IMR-90 (cell line): ENCODE results near the gene SLC46A1. TPM values are rescaled to one million over a fixed set of nuclear protein-coding genes. Genes with fewer than 3 reads are reported as not detected.
A peak's percentile ranks its signal among the peaks of the same experiment; 100 is the strongest.

Experiments
- ATAC-seq: fragments of 200-7000 bp; cut with Tn5 transposase; 2 replicates; pipeline ENCODE4 v1.9.1; 2020; ENCODE audit warnings: low read depth, mild to moderate bottlenecking, moderate library complexity
- BruUV-seq: library from RNA; stranded (reverse); fragments of 400-500 nt; replicated peaks from 2 replicates; lab custom pipeline; 2021; lab: Mats Ljungman, UMichigan
- CTCF ChIA-PET: fragments of 300-600 bp; formaldehyde crosslinking; extraction: SDS; loops from one replicate; lab custom pipeline; 2021; ENCODE audit warnings: antibody characterized with exemption; lab: Yijun Ruan, JAX
- POLR2A ChIA-PET: fragments of 300-600 bp; sonication (Branson Sonifier 250); formaldehyde crosslinking; loops from one replicate; lab custom pipeline; 2022; ENCODE audit warnings: antibody characterized with exemption; ENCODE audit not compliant: unreplicated experiment; lab: Charles Lee
- DNase-seq: peaks from one replicate; pipeline ENCODE4 v3.0.0; 2013
- H2AFZ ChIP-seq: replicated peaks from 2 replicates; pipeline ENCODE3; 2013; ENCODE audit warnings: low read length, mild to moderate bottlenecking; ENCODE audit not compliant: poor library complexity
- H2AK5ac ChIP-seq: 2 replicates; pipeline ENCODE4 v1.6.1; 2013; ENCODE audit warnings: low read depth, low read length, inconsistent platforms
- H2AK9ac ChIP-seq: replicated peaks from 2 replicates; pipeline ENCODE3; 2013; ENCODE audit warnings: mild to moderate bottlenecking, low read depth, low read length, moderate library complexity; ENCODE audit not compliant: poor library complexity
- H2BK120ac ChIP-seq: 2 replicates; pipeline ENCODE4 v1.6.1; 2013; ENCODE audit warnings: low read depth, low read length, inconsistent platforms
- H2BK15ac ChIP-seq: 3 replicates; pipeline ENCODE4 v1.6.1; 2013; ENCODE audit warnings: low read depth, low read length, inconsistent platforms
- H2BK20ac ChIP-seq: 2 replicates; pipeline ENCODE4 v1.6.1; 2013; ENCODE audit warnings: low read depth, mild to moderate bottlenecking, inconsistent platforms, low read length, moderate library complexity
- H2BK5ac ChIP-seq: 2 replicates; pipeline ENCODE4 v1.6.1; 2013; ENCODE audit warnings: mild to moderate bottlenecking, low read depth, low read length, inconsistent platforms; ENCODE audit not compliant: poor library complexity, severe bottlenecking
- H3K14ac ChIP-seq: replicated peaks from 2 replicates; pipeline ENCODE4 v1.6.1; 2013; ENCODE audit warnings: low read depth, low read length, inconsistent platforms
- H3K18ac ChIP-seq: 2 replicates; pipeline ENCODE4 v1.6.1; 2013; ENCODE audit warnings: low read depth, low read length, control low read depth
- H3K23ac ChIP-seq: 2 replicates; pipeline ENCODE4 v1.6.1; 2013; ENCODE audit warnings: low read depth, low read length, inconsistent platforms
- H3K27ac ChIP-seq: 2 replicates; pipeline ENCODE4 v1.5.1; 2013; ENCODE audit warnings: mild to moderate bottlenecking, control low read depth, low read length; ENCODE audit not compliant: insufficient read depth
- H3K27me3 ChIP-seq: 2 replicates; pipeline ENCODE4 v1.6.1; 2013; ENCODE audit warnings: low read length; ENCODE audit not compliant: control insufficient read depth, insufficient read depth
- H3K36me3 ChIP-seq: 2 replicates; pipeline ENCODE4 v1.6.1; 2013; ENCODE audit warnings: low read length, mixed read lengths; ENCODE audit not compliant: control insufficient read depth, insufficient read depth
- H3K4ac ChIP-seq: 2 replicates; pipeline ENCODE4 v1.6.1; 2013; ENCODE audit warnings: low read depth, low read length, inconsistent platforms
- H3K4me1 ChIP-seq: 2 replicates; pipeline ENCODE4 v1.6.1; 2013; ENCODE audit warnings: low read length, mixed read lengths; ENCODE audit not compliant: control insufficient read depth, insufficient read depth
- H3K4me2 ChIP-seq: 2 replicates; pipeline ENCODE4 v1.6.1; 2013; ENCODE audit warnings: low read depth, mild to moderate bottlenecking, control low read depth, low read length, moderate library complexity
- H3K4me3 ChIP-seq: 2 replicates; pipeline ENCODE4 v1.5.1; 2013; ENCODE audit warnings: low read depth, mild to moderate bottlenecking, control low read depth, low read length, moderate library complexity; ENCODE audit not compliant: insufficient read depth
- H3K56ac ChIP-seq: 2 replicates; pipeline ENCODE4 v1.6.1; 2013; ENCODE audit warnings: low read length, inconsistent platforms; ENCODE audit not compliant: insufficient read depth; ENCODE audit errors: extremely low read depth
- H3K79me1 ChIP-seq, 2 experiments: 2 replicates each; pipeline ENCODE4 v1.6.1; 2013; ENCODE audit warnings: low read length in 2 of 2, inconsistent platforms in 1 of 2, low read depth in 1 of 2
- H3K9ac ChIP-seq: 2 replicates; pipeline ENCODE4 v1.6.1; 2013; ENCODE audit warnings: low read depth, low read length, control low read depth
- H3K9me1 ChIP-seq: 2 replicates; pipeline ENCODE4 v1.6.1; 2013; ENCODE audit warnings: low read length, inconsistent platforms; ENCODE audit not compliant: insufficient read depth
- H3K9me3 ChIP-seq: 2 replicates; pipeline ENCODE4 v1.6.1; 2013; ENCODE audit warnings: low read length; ENCODE audit not compliant: control insufficient read depth, insufficient read depth
- H4K20me1 ChIP-seq: 2 replicates; pipeline ENCODE4 v1.6.1; 2013; ENCODE audit warnings: low read length, inconsistent platforms; ENCODE audit not compliant: insufficient read depth
- H4K5ac ChIP-seq: 2 replicates; pipeline ENCODE4 v1.6.1; 2013; ENCODE audit warnings: mild to moderate bottlenecking, low read depth, low read length, control low read depth
- H4K8ac ChIP-seq, 2 experiments: 2 replicates each; pipeline ENCODE4 v1.6.1; 2013; ENCODE audit warnings: low read depth in 2 of 2, low read length in 2 of 2, control low read depth in 1 of 2, inconsistent platforms in 1 of 2
- H4K91ac ChIP-seq: 2 replicates; pipeline ENCODE4 v1.6.1; 2013; ENCODE audit warnings: low read depth, low read length, inconsistent platforms; ENCODE audit not compliant: insufficient read depth
- BHLHE40 ChIP-seq: fragments of 150-350 bp; IDR thresholded peaks from 2 replicates; pipeline ENCODE4 v1.6.1; 2016; ENCODE audit warnings: mild to moderate bottlenecking, low read depth, low read length
- CHD1 ChIP-seq: IDR thresholded peaks from 2 replicates; pipeline ENCODE4 v1.6.1; 2012; ENCODE audit warnings: low read depth, low read length, improper control_type of control experiment
- ELK1 ChIP-seq: fragments of 150-350 bp; IDR thresholded peaks from 2 replicates; pipeline ENCODE4 v1.6.1; 2016; ENCODE audit warnings: low read depth, mild to moderate bottlenecking, low read length, moderate library complexity, borderline replicate concordance
- FOS ChIP-seq: fragments of 150-350 bp; IDR thresholded peaks from 2 replicates; pipeline ENCODE4 v1.6.1; 2016; ENCODE audit warnings: low read depth, low read length
- MAZ ChIP-seq: IDR thresholded peaks from 2 replicates; pipeline ENCODE4 v1.6.1; 2012; ENCODE audit warnings: low read depth, mild to moderate bottlenecking, low read length, improper control_type of control experiment, moderate library complexity, borderline replicate concordance
- MXI1 ChIP-seq: IDR thresholded peaks from 2 replicates; pipeline ENCODE4 v1.6.1; 2012; ENCODE audit warnings: low read depth, mild to moderate bottlenecking, low read length, moderate library complexity, borderline replicate concordance
- NFE2L2 ChIP-seq: fragments of 150-350 bp; IDR thresholded peaks from 2 replicates; pipeline ENCODE4 v1.6.1; 2016; ENCODE audit warnings: low read depth, mild to moderate bottlenecking, low read length
- RAD21 ChIP-seq: IDR thresholded peaks from 2 replicates; pipeline ENCODE4 v1.6.1; 2012; ENCODE audit warnings: low read length, improper control_type of control experiment
- RCOR1 ChIP-seq: IDR thresholded peaks from 2 replicates; pipeline ENCODE4 v1.6.1; 2012; ENCODE audit warnings: mild to moderate bottlenecking, low read length, improper control_type of control experiment; ENCODE audit not compliant: insufficient replicate concordance
- RFX5 ChIP-seq: IDR thresholded peaks from 2 replicates; pipeline ENCODE4 v1.8.0; 2012; ENCODE audit warnings: low read depth, mild to moderate bottlenecking, low read length, moderate library complexity
- USF2 ChIP-seq: fragments of 150-350 bp; IDR thresholded peaks from 2 replicates; pipeline ENCODE4 v1.6.1; 2017; ENCODE audit warnings: mild to moderate bottlenecking, antibody characterized with exemption, low read length, low read depth
- WGBS, 2 experiments: methylation state at CpG; one replicate each; pipeline versions ENCODE4 v1.1.5 to v1.1.7; 2013; ENCODE audit warnings: missing lambda C conversion rate in 2 of 2; ENCODE audit not compliant: insufficient read length in 1 of 2; ENCODE audit errors: extremely low coverage in 2 of 2; 5-methylcytosine and 5-hydroxymethylcytosine counted together
- dilution Hi-C: fragments of 300-500 bp; cut with HindIII; formaldehyde crosslinking; loops from one replicate; pipeline ENCODE4 v1.14.3; 2018; ENCODE audit warnings: low sequenced_read_pairs; ENCODE audit not compliant: unreplicated experiment
- in situ Hi-C: fragments of 300-500 bp; cut with MboI; formaldehyde crosslinking; loops from 3 replicates; pipeline ENCODE4 v1.14.3; 2019; ENCODE audit warnings: low sequenced_read_pairs, inconsistent platforms, mixed read lengths
- intact Hi-C: fragments of 100-400 bp; cut with micrococcal nuclease; formaldehyde crosslinking; loops from 2 replicates; pipeline ENCODE4 v1.10.0; 2022
- polyA plus RNA-seq, 3 experiments: library from polyadenylated mRNA; depleted of rRNA; stranded (reverse); fragments of >200 nt; gene quantifications; 2 replicates each; pipeline ENCODE4 v1.2.3, GENCODE V29; 2012; ENCODE audit warnings: low replicate concordance in 1 of 3
- total RNA-seq: library from RNA; depleted of rRNA; stranded (reverse); fragments of >200 nt; gene quantifications from 2 replicates; pipeline ENCODE4 v1.2.3, GENCODE V29; 2012
- TF ChIP-seq, protein P1 (sequence below): conservative IDR thresholded peaks from 2 replicates; pipeline ENCODE4 v1.5.1; 2012; ENCODE audit warnings: mild to moderate bottlenecking, low read depth, low read length, improper control_type of control experiment

The SLC46A1 gene
- total and polyA plus RNA-seq, 2 of the 4 experiments (the other 2 are of a cell fraction), result 2.7 to 3.9 TPM

DNA sequence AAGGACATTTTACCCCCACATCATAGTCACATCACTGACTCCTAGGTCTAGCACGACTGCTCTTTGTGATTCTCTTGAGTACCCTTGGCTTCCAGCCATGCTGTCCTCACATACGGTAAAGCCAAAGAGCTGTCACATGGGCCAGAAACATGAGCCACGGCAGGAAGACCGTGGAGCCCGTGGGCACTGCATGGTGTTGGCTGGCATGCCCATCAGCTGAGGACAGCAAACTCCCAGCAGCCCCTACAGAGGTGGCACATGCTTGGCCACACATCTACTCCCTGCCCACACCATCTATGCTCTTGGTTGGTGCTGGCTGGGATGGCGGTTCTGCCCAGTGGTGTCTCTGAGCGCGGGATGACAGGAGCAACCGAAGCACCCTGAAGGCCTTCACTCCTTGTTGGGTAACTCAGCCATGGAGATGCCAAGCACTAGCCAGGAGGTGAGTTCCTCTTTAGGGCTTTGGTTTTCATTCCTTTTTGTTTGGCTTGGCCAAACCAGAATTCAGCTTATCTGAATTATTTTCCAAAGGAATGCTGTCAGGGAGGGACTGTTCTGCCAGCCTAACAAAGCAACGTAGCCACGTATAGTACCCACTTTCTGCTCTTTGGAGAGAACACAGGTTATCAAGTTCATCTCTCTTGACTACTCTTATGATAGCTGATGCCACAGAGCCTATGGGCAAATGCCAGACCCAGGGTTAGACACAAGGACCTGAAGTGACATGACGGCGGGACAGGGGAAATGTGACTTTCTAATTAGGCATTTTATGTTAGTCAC, 60.4 kb downstream of the SLC46A1 start:
- no peak overlapping the region for H2AK9ac ChIP-seq
- no peak overlapping the region for H3K9ac ChIP-seq
- BruUV-seq, result no TSS peak
- no peak for TF ChIP-seq FOS
- no peak for TF ChIP-seq RFX5
- TF ChIP-seq, protein P1, sequence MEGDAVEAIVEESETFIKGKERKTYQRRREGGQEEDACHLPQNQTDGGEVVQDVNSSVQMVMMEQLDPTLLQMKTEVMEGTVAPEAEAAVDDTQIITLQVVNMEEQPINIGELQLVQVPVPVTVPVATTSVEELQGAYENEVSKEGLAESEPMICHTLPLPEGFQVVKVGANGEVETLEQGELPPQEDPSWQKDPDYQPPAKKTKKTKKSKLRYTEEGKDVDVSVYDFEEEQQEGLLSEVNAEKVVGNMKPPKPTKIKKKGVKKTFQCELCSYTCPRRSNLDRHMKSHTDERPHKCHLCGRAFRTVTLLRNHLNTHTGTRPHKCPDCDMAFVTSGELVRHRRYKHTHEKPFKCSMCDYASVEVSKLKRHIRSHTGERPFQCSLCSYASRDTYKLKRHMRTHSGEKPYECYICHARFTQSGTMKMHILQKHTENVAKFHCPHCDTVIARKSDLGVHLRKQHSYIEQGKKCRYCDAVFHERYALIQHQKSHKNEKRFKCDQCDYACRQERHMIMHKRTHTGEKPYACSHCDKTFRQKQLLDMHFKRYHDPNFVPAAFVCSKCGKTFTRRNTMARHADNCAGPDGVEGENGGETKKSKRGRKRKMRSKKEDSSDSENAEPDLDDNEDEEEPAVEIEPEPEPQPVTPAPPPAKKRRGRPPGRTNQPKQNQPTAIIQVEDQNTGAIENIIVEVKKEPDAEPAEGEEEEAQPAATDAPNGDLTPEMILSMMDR, result no peak
- no peak for TF ChIP-seq NFE2L2
- TF ChIP-seq MAZ, result no peak
- TF ChIP-seq MXI1, result no peak
- no peak for TF ChIP-seq BHLHE40
- TF ChIP-seq CHD1, result no peak
- TF ChIP-seq USF2, result no peak
- TF ChIP-seq ELK1, result no peak
- no peak for TF ChIP-seq RCOR1
- no peak for TF ChIP-seq RAD21

More for the DNA sequence above, 60.4 kb downstream of the SLC46A1 start:
- no peak for ATAC-seq
- Histone ChIP-seq H3K56ac (no peak overlapping the region), H3K36me3 (peaks cover 81% of the 10 kb centered on the region), H3K4me1 (peaks cover 16% of the 10 kb centered on the region), H2BK15ac (no peak overlapping the region), H3K9me3 (no peaks in the 10 kb centered on the region), H3K14ac (no peak overlapping the region), H4K5ac (peak overlapping the region; percentile 35; the same call in 1 of the 2 replicates), H3K4ac (peak overlapping the region; percentile 4; the same call in 1 of the 2 replicates), H2BK120ac (no peak overlapping the region), H3K4me2 (no peak overlapping the region), H4K91ac (no peak overlapping the region), H2BK20ac (no peak overlapping the region), H3K23ac (0 out of 2 replicates have a peak overlapping the region, but pooled peaks have one; percentile 66), H4K20me1 (peaks cover 13% of the 10 kb centered on the region), H3K27me3 (no peaks in the 10 kb centered on the region), H3K4me3 (no peak overlapping the region), H3K27ac (peak overlapping the region; percentile 54; the same call in 1 of the 2 replicates), H3K18ac (peak overlapping the region; percentile 39; the same call in 1 of the 2 replicates), H3K79me1 (peaks cover 20 to 69% of the 10 kb centered on the region in 2 experiments), H4K8ac (peak overlapping the region in 1 of 2 experiments; percentile 46; a peak in 2 of 4 replicates), H3K9me1 (peaks cover 12% of the 10 kb centered on the region; the same call in 1 of the 2 replicates), H2BK5ac (peak overlapping the region; percentile 79), H2AFZ (no peak overlapping the region), H2AK5ac (no peak overlapping the region; the same call in 1 of the 2 replicates)
- CTCF ChIA-PET, result interaction anchor here (0.6 to 1.7 kb wide), 2 partner anchors 305 to 452 kb away, joined by 4 to 5 read pairs; partner anchors contain the start of gene LYRM9
- 60% methylated on average over 7 of the region's 13 CpGs; no CpG with 5 or more reads in 1 of the 2 experiments for WGBS, 2 experiments
- dilution Hi-C loops (no loop called here), in situ Hi-C loops (loop anchor here (25.0 kb wide), 1 partner anchor 808 kb away; no protein-coding TSS in a partner anchor), intact Hi-C loops (loop anchor here (2.0 kb wide), 1 partner anchor 541 kb away; no protein-coding TSS in a partner anchor)
- POLR2A ChIA-PET, result interaction anchor here (2.8 kb wide), 1 partner anchor 12 kb away, joined by 9 read pairs; the partner anchor contains the start of gene POLDIP2
- no peak for DNase-seq
